Tibial artery (tissue), 4 donors: ENCODE measurements around the gene WNT7A.

Experiments used
- DNase-seq, 2 donors: peaks; one replicate each; pipeline ENCODE4 v3.0.0-alpha.2; 2019
- H3K27ac ChIP-seq, 2 donors: fragments of 200-600 bp; sonication (generic) in 1 of 2; 1 replicate in 1 of 2; 2 replicates in 1 of 2; pipeline ENCODE4 v1.5.1; 2018 to 2019; ENCODE audit warnings: mild to moderate bottlenecking in 1 of 2
- H3K27me3 ChIP-seq, 2 donors: fragments of 200-600 bp; sonication (generic) in 1 of 2; one replicate each; pipeline versions ENCODE4 v1.5.1 to v1.6.0; 2016 to 2019
- H3K36me3 ChIP-seq, 3 donors: fragments of 200-600 bp; sonication (generic) in 2 of 3; one replicate each; pipeline ENCODE4 v1.5.1; 2016 to 2019; ENCODE audit warnings: mild to moderate bottlenecking in 2 of 3
- H3K4me1 ChIP-seq, 4 donors: fragments of 200-600 bp; sonication (generic) in 2 of 4; 1 replicate in 3 of 4; 2 replicates in 1 of 4; pipeline ENCODE4 v1.5.1; 2016 to 2019
- H3K4me3 ChIP-seq, 2 donors: fragments of 200-600 bp; sonication (generic) in 1 of 2; 1 replicate in 1 of 2; 2 replicates in 1 of 2; pipeline ENCODE4 v1.5.1; 2018 to 2019; ENCODE audit warnings: mild to moderate bottlenecking in 2 of 2
- H3K9me3 ChIP-seq, 3 donors: fragments of 200-600 bp; sonication (generic) in 1 of 3; one replicate each; pipeline ENCODE4 v1.5.1; 2016 to 2019
- CTCF ChIP-seq, 2 experiments: fragments of 200-600 bp in 1 of 2; fragments of 450-650 bp in 1 of 2; IDR thresholded peaks; one replicate each; pipeline ENCODE4 v1.5.1; 2017 to 2019; ENCODE audit warnings: antibody characterized with exemption in 2 of 2, mild to moderate bottlenecking in 1 of 2, moderate library complexity in 1 of 2
- intact Hi-C: fragments of 100-400 bp; cut with DNase I; formaldehyde crosslinking; loops from one replicate; pipeline ENCODE4 v1.15.0; 2023; ENCODE audit warnings: low total_unique reads

WNT7A gene

DNA sequence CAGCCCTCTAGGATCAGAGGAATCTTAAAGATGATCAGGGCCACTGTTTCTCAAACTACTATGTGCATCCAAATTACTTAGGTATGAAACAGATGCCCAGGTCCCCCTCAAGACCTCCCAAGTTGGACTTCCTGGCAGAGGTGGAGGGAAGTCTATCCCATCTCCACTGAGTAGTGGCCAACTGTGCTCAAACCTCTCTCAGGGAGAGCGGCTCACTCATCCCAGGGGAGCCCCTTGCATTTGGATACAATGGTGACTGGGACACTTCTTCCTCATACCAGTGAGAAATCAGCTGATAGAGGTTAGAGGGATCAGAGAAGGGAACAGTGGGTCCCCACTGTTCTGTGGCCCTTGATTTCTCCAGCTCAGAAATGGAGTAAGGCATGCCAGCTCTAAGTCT, 8.7 kb upstream of the WNT7A start:
- Histone ChIP-seq H3K9me3 (no peaks in the 10 kb centered on the region), H3K27me3 (peaks cover 0 to 16% of the 10 kb centered on the region in 2 donors), H3K27ac (no peak overlapping the region), H3K4me1 (no peaks in the 10 kb centered on the region), H3K4me3 (no peak overlapping the region), H3K36me3 (no peaks in the 10 kb centered on the region)
- TF ChIP-seq CTCF (IDR thresholded peaks at IDR 0.05), result no peak
- DNase-seq, result peak in 1 of 2 donors; percentile 37
- intact Hi-C loops, result no loop called here

DNA sequence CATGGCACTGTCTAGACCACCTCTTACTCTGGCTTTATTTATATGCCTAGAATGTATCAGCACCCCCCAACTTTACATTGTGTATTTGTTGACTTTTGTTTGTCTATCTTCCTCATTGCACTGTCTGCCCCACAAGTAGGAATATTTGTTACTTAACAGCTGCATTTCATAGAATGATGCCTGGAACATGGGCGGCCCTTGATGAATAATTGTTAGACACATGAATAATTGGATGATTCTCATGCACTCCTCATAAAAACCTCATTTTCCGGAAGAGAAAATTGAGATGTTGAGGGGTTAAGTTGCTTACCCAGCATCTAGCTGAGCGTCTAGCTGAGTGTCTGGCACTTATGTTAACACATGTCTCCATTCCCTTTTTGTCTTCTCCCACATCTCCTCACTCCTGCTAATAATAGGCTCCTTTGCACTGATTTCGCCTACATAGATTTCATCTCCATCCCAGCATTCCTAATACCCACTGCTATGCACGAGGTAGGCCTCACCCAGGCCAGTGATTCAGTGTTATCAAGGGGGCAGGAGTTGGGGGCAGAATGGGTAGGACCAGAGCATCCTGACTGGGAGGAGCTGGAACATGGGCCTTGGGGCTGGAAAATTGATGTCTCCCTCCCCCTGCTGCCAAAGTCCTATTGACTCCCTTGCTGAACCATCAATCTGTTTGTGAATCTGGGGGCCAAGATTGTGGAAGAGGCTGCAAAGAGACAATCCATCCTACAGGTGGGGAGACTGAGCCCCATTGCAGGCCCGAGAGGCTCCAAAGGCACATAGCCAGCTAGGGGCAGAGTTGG, 7.8 kb upstream of the WNT7A start:
- Histone ChIP-seq H3K27ac (no peak overlapping the region), H3K4me1 (no peaks in the 10 kb centered on the region), H3K9me3 (no peaks in the 10 kb centered on the region), H3K4me3 (no peak overlapping the region), H3K27me3 (peaks cover 0 to 19% of the 10 kb centered on the region in 2 donors), H3K36me3 (no peaks in the 10 kb centered on the region)
- no peak for DNase-seq
- no peak for TF ChIP-seq CTCF (IDR thresholded peaks at IDR 0.05)
- intact Hi-C loops, result no loop called here

DNA sequence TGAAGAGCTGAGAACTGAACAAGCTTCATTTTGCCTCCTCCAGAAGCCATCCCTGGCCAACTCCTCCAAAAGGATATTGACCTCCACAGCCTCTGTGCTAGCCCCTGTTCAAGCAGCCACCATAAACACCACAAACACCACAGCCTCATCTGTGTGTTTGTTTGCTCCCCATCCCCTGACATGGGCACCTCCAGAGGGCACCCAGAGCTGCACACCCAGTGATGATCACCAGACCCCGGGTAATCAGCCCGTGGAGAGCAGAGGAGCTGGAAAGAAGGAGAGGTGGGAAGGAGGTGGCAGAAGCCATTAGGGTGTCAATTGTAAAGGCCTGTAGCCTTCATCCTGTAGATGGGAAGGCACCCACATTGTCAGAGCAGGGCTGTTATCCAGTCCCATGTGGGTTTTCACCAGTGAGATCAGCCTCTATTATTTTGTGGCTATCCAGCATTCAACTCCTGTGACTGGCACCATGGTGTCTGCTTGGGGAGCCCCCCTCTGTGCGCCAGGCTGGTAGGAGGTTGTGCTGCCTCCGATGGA, 6.8 kb upstream of the WNT7A start:
- no peak for TF ChIP-seq CTCF (IDR thresholded peaks at IDR 0.05)
- intact Hi-C loops, result no loop called here
- Histone ChIP-seq H3K4me3 (no peak overlapping the region), H3K27ac (no peak overlapping the region), H3K27me3 (peaks cover 0 to 29% of the 10 kb centered on the region in 2 donors), H3K36me3 (no peaks in the 10 kb centered on the region), H3K9me3 (peaks cover 0 to 5% (median 0%) of the 10 kb centered on the region in 3 donors), H3K4me1 (no peaks in the 10 kb centered on the region)
- peak in 1 of 2 donors; percentile 29 for DNase-seq

DNA sequence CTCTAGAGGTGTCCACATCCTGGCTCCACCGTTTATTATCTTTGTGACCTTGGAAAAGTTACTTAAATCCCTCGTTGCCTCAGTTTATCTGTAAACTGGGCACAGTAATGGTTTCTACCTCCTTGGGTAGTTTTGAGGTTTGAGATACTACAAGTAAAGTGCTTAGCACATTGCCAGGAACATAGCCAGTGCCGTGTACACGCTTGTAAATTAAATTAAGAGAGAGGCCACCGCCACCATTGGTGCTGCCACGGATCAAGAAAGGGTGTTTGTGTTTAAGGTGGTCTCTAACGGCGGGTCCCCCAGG, 5.8 kb upstream of the WNT7A start:
- Histone ChIP-seq H3K27ac (no peak overlapping the region), H3K4me1 (peaks cover 0 to 3% (median 2%) of the 10 kb centered on the region in 4 donors), H3K9me3 (peaks cover 0 to 5% (median 0%) of the 10 kb centered on the region in 3 donors), H3K27me3 (peaks cover 0 to 37% of the 10 kb centered on the region in 2 donors), H3K4me3 (no peak overlapping the region), H3K36me3 (no peaks in the 10 kb centered on the region)
- no peak for TF ChIP-seq CTCF (IDR thresholded peaks at IDR 0.05)
- intact Hi-C loops, result no loop called here
- no peak for DNase-seq

GRCh38 chr3:13884851-13885703, 5.2 kb upstream of the WNT7A start:
- DNase-seq, result no peak
- no peaks in the 10 kb centered on the region for H3K36me3 ChIP-seq
- peaks cover 0 to 9% (median 7%) of the 10 kb centered on the region in 4 donors for H3K4me1 ChIP-seq
- intact Hi-C loops, result no loop called here
- H3K4me3 ChIP-seq, result no peak overlapping the region
- TF ChIP-seq CTCF (IDR thresholded peaks at IDR 0.05), result no peak
- H3K27me3 ChIP-seq, result peaks cover 0 to 43% of the 10 kb centered on the region in 2 donors
- H3K27ac ChIP-seq, result no peak overlapping the region
- peaks cover 0 to 5% (median 0%) of the 10 kb centered on the region in 3 donors for H3K9me3 ChIP-seq
